ENCODE data around the gene RDM1. TPM values are rescaled to one million over a fixed set of nuclear protein-coding genes. Genes with fewer than 3 reads are reported as not detected.

The RDM1 gene
- total and polyA plus RNA-seq, 2 donors (not counting 1 experiment from before 2014, with no cell fraction given): 0.48 to 0.83 TPM

DNA sequence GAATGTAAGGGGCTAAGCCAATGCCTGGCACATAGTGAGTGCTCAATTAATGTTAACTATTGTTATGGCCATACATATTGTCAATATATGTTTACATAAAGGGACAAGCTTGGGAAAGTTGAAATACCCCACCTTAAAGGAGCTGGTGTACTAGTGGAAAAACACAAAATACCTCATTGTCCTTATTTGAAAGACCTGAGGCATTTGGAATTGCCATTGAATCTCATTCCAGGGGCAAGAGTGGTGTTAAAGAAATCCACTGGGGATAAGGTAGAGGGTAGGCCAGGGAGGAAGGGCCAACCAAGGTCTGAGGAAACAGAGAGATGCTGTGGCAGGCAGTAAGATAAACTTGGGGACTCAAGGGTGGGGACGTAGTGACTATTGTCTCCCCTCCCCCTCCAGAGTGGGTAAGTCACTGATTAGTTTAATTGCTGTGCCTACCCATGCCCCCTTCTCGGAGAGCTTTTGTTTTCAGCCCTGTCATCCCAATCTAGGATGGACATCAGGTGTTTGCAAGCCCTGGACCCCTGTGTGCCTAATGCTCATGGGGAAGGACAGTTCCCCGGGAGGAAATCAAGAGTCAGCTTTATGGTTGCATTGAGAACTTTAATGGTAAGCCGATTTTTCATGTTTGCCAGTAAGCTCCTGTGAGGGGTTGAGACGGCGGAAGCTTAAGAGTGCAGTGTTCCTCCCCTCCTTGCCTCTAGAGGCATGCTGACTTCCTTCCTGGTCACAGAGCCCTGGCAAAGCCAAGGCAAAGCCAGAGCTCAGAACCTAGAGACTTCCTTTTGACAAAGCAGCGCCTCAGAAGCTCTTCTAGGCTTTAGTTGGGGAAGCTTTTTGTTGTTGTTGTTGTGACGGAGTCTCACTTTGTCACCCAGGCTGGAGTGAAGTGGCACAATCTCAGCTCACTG, 59.4 kb downstream of the RDM1 start:
- Histone ChIP-seq H3K27me3 (ENCODE audit: control insufficient read depth, insufficient read depth, low read length) (no peaks in the 10 kb centered on the region), H3K79me2 (ENCODE audit: control insufficient read depth, insufficient read depth, low read length) (no peaks in the 10 kb centered on the region), H2AFZ (ENCODE audit: low read length) (no peak overlapping the region), H3K27ac (ENCODE audit: insufficient read depth, low read length) (no peak overlapping the region), H3K4me3 (replicated peaks in 1 of 4; ENCODE audit: control extremely low read depth in 1 of 4, insufficient read depth in 1 of 4, low read depth in 3 of 4, low read length in 4 of 4) (no peak overlapping the region), H4K20me1 (ENCODE audit: control insufficient read depth, extremely low read depth, insufficient read depth, low read length) (no peaks in the 10 kb centered on the region), H3K9me3 (ENCODE audit: control insufficient read depth, insufficient read depth, low read depth, low read length) (no peaks in the 10 kb centered on the region), H3K9ac (ENCODE audit: insufficient read depth, low read length) (no peak overlapping the region), H3K36me3 (ENCODE audit: control insufficient read depth, insufficient read depth, low read length) (no peaks in the 10 kb centered on the region), H3K4me2 (ENCODE audit: extremely low read depth, insufficient read depth, low read length) (no peak overlapping the region), H3K4me1 (ENCODE audit: control insufficient read depth, extremely low read depth, insufficient read depth, low read length) (peaks cover 2% of the 10 kb centered on the region)
- no peak for DNase-seq (ENCODE audit: low read depth in 2 of 2)
- TF ChIP-seq EZH2 (IDR thresholded peaks at IDR 0.05; ENCODE audit: low read length, missing control alignments): no peak
- TF ChIP-seq, protein P1, sequence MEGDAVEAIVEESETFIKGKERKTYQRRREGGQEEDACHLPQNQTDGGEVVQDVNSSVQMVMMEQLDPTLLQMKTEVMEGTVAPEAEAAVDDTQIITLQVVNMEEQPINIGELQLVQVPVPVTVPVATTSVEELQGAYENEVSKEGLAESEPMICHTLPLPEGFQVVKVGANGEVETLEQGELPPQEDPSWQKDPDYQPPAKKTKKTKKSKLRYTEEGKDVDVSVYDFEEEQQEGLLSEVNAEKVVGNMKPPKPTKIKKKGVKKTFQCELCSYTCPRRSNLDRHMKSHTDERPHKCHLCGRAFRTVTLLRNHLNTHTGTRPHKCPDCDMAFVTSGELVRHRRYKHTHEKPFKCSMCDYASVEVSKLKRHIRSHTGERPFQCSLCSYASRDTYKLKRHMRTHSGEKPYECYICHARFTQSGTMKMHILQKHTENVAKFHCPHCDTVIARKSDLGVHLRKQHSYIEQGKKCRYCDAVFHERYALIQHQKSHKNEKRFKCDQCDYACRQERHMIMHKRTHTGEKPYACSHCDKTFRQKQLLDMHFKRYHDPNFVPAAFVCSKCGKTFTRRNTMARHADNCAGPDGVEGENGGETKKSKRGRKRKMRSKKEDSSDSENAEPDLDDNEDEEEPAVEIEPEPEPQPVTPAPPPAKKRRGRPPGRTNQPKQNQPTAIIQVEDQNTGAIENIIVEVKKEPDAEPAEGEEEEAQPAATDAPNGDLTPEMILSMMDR (conservative IDR thresholded peaks at IDR 0.05 in 1 of 2, IDR thresholded peaks at IDR 0.05 in 1 of 2; ENCODE audit: low read depth in 1 of 2, low read length in 2 of 2): no peak

GRCh38 chr17:35868737-35869136, 61.8 kb downstream of the RDM1 start, which contains the start of gene HEATR9:
HEATR9 (minus strand) TSS chr17:35868891; CDS start chr17:35868742, 149 bp downstream.
- no peaks in the 10 kb centered on the region for H3K79me2 ChIP-seq (ENCODE audit: control insufficient read depth, insufficient read depth, low read length)
- no peak within 1 kb of the TSS for H3K27ac ChIP-seq (ENCODE audit: insufficient read depth, low read length)
- H3K4me1 ChIP-seq (ENCODE audit: control insufficient read depth, extremely low read depth, insufficient read depth, low read length): peaks cover 7% of the 10 kb centered on the region
- TF ChIP-seq, protein P1 (conservative IDR thresholded peaks at IDR 0.05 in 1 of 2, IDR thresholded peaks at IDR 0.05 in 1 of 2; ENCODE audit: low read depth in 1 of 2, low read length in 2 of 2): no peak
- TF ChIP-seq EZH2 (IDR thresholded peaks at IDR 0.05; ENCODE audit: low read length, missing control alignments): no peak
- H3K4me3 ChIP-seq (replicated peaks in 1 of 4; ENCODE audit: control extremely low read depth in 1 of 4, insufficient read depth in 1 of 4, low read depth in 3 of 4, low read length in 4 of 4): no peak within 1 kb of the TSS
- no peaks in the 10 kb centered on the region for H3K9me3 ChIP-seq (ENCODE audit: control insufficient read depth, insufficient read depth, low read depth, low read length)
- no peak within 1 kb of the TSS for H3K9ac ChIP-seq (ENCODE audit: insufficient read depth, low read length)
- DNase-seq (ENCODE audit: low read depth in 2 of 2): no peak
- no peaks in the 10 kb centered on the region for H4K20me1 ChIP-seq (ENCODE audit: control insufficient read depth, extremely low read depth, insufficient read depth, low read length)
- no peak within 1 kb of the TSS for H3K4me2 ChIP-seq (ENCODE audit: extremely low read depth, insufficient read depth, low read length)
- no peak within 1 kb of the TSS for H2AFZ ChIP-seq (ENCODE audit: low read length)
- no peaks in the 10 kb centered on the region for H3K27me3 ChIP-seq (ENCODE audit: control insufficient read depth, insufficient read depth, low read length)
- H3K36me3 ChIP-seq (ENCODE audit: control insufficient read depth, insufficient read depth, low read length): no peaks in the 10 kb centered on the region

Other genes with a start within 250 kb of the RDM1 start
- 1.5 and 4.1 TPM in 2 replicates for gene RASL10B, start 199.1 kb downstream of the RDM1 start, total RNA-seq
- 0.44 and 0.78 TPM in 2 replicates for gene RASL10B, start 199.1 kb downstream of the RDM1 start, polyA plus RNA-seq
- not detected in 2 replicates for gene GAS2L2, start 177.5 kb downstream of the RDM1 start, total RNA-seq
- gene GAS2L2, start 177.5 kb downstream of the RDM1 start, polyA plus RNA-seq: not detected in 2 replicates
- gene C17orf50, start 169.9 kb downstream of the RDM1 start, total RNA-seq: not detected in 2 replicates
- not detected in 2 replicates for gene C17orf50, start 169.9 kb downstream of the RDM1 start, polyA plus RNA-seq
- 2.8 and 4.6 TPM in 2 replicates for gene MMP28, start 135.1 kb downstream of the RDM1 start, total RNA-seq
- gene MMP28, start 135.1 kb downstream of the RDM1 start, polyA plus RNA-seq: 0.49 and 1.1 TPM in 2 replicates
- gene TAF15, start 121.3 kb downstream of the RDM1 start, total RNA-seq: 57.8 and 84.1 TPM in 2 replicates
- 22.9 and 30.5 TPM in 2 replicates for gene TAF15, start 121.3 kb downstream of the RDM1 start, polyA plus RNA-seq
- not detected in 2 replicates for gene HEATR9, start 61.9 kb downstream of the RDM1 start, total RNA-seq
- not detected in 2 replicates for gene HEATR9, start 61.9 kb downstream of the RDM1 start, polyA plus RNA-seq
- gene CCL5, start 50.4 kb downstream of the RDM1 start, total RNA-seq: not detected in 2 replicates
- 0.03 and 0.07 TPM in 2 replicates for gene CCL5, start 50.4 kb downstream of the RDM1 start, polyA plus RNA-seq
- gene LYZL6, start 12.9 kb upstream of the RDM1 start, total RNA-seq: not detected in 2 replicates
- not detected in 2 replicates for gene LYZL6, start 12.9 kb upstream of the RDM1 start, polyA plus RNA-seq
- not detected in 2 replicates for gene CCL16, start 50.7 kb upstream of the RDM1 start, total RNA-seq
- not detected in 2 replicates for gene CCL16, start 50.7 kb upstream of the RDM1 start, polyA plus RNA-seq
- gene CCL14, start 56.0 kb upstream of the RDM1 start, total RNA-seq: not detected in 2 replicates
- gene CCL14, start 56.0 kb upstream of the RDM1 start, polyA plus RNA-seq: not detected in 2 replicates
- not detected in 2 replicates for gene CCL15, start 70.8 kb upstream of the RDM1 start, total RNA-seq
- not detected in 2 replicates for gene CCL15, start 70.8 kb upstream of the RDM1 start, polyA plus RNA-seq
- not detected in 2 replicates for gene CCL23, start 87.2 kb upstream of the RDM1 start, total RNA-seq
- not detected in 2 replicates for gene CCL23, start 87.2 kb upstream of the RDM1 start, polyA plus RNA-seq
- gene CCL18, start 133.5 kb upstream of the RDM1 start, total RNA-seq: not detected in 2 replicates
- gene CCL18, start 133.5 kb upstream of the RDM1 start, polyA plus RNA-seq: not detected in 2 replicates
- gene CCL3, start 159.4 kb upstream of the RDM1 start, total RNA-seq: not detected in 2 replicates
- gene CCL3, start 159.4 kb upstream of the RDM1 start, polyA plus RNA-seq: not detected in 2 replicates
- not detected in 2 replicates for gene CCL4, start 173.1 kb upstream of the RDM1 start, total RNA-seq
- gene CCL4, start 173.1 kb upstream of the RDM1 start, polyA plus RNA-seq: not detected in 2 replicates
- 1.8 and 2.3 TPM in 2 replicates for gene TBC1D3B, start 245.9 kb upstream of the RDM1 start, total RNA-seq
- 0.42 and 0.86 TPM in 2 replicates for gene TBC1D3B, start 245.9 kb upstream of the RDM1 start, polyA plus RNA-seq

All from fibroblast of lung (primary cell).